GM21528 (cell line): ENCODE results near the gene SLC9B2.
A peak's percentile ranks its signal among the peaks of the same experiment; 100 is the strongest.

Experiments
- ATAC-seq: cut with Tn5 transposase; IDR thresholded peaks from one replicate; pipeline ENCODE4 v1.9.1; 2021; ENCODE audit warnings: mild to moderate bottlenecking, moderate library complexity; ENCODE audit not compliant: unreplicated experiment, low FRiP score

The SLC9B2 gene

GRCh38 chr4:103075894-103076746 is 441 bp downstream of the SLC9B2 start:
- peak; percentile 62 for ATAC-seq

- ATAC-seq, result peak; percentile 6
Measured at GRCh38 chr4:103075435-103075893, 1.1 kb downstream of the SLC9B2 start.

DNA sequence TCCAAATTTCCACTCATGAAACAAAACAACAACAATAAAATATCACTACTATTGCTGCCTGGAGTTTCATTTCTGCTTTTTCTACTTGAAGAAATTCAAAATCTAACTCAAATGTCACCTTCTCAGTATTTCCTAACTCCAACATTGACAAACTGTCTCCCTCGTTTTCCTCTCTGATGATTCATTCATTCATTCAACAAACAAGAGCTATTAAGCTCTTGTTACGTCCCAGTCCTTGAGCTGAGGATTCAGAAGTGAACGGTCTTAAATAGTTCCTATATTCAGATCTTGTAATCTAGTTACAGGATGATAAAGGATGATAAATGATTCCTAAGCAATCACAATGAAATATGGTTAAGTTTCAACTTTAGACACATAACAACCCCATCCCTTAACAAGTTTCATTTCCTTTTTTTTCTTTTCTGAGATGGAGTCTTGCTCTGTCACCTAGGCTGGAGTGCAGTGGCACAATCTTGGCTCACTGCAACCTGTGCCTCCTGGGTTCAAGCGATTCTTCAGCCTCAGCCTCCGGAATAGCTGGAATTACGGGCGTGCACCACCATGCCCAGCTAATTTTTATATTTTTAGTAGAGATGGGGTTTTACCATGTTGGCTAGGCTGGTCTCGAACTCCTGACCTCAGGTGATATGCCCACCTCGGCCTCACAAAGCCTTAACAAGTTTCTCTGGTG is 1.7 kb downstream of the SLC9B2 start:
- ATAC-seq, result peak; percentile 42

GRCh38 chr4:103073792-103074438 is 2.6 kb downstream of the SLC9B2 start:
- no peak for ATAC-seq

DNA sequence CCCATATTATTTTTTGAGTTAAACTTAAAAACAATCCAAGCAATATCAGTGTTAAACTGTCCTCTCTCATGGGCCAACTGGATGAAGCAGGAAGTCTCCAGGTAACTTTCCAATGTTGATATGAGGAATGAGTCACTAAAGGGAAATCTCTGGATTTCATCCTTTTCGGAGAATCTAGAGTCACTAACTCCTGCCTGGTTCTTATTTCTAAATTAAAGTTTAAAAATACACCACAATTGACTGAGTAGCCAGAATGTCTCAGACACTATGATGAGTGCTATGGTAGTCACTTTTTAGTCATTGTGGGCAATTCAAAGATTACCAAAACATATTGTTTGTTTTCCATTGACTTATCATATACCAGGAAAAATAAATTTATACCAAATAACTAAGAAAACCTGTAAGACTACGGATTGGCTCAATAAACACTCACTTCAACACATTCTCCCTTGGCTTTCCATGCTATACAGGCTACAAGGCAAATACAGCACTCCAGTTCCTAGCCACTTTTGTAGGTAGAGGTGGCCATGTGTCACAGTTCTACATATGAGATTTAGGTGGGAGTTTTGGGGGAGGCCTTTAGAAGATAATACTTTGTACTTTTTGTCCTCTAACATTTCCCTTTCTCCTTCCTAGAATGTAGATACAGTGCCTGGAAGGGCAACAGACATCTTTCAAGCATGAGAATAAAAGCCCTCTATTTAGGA is 8.6 kb downstream of the SLC9B2 start:
- ATAC-seq, result no peak

- no peak for ATAC-seq
Measured at GRCh38 chr4:103060453-103061148, 16.0 kb downstream of the SLC9B2 start.

- no peak for ATAC-seq
Measured at GRCh38 chr4:103054030-103054429, 22.5 kb downstream of the SLC9B2 start.

GRCh38 chr4:103052779-103053178 is 23.8 kb downstream of the SLC9B2 start:
- no peak for ATAC-seq

GRCh38 chr4:103052145-103052544 is 24.4 kb downstream of the SLC9B2 start:
- no peak for ATAC-seq

DNA sequence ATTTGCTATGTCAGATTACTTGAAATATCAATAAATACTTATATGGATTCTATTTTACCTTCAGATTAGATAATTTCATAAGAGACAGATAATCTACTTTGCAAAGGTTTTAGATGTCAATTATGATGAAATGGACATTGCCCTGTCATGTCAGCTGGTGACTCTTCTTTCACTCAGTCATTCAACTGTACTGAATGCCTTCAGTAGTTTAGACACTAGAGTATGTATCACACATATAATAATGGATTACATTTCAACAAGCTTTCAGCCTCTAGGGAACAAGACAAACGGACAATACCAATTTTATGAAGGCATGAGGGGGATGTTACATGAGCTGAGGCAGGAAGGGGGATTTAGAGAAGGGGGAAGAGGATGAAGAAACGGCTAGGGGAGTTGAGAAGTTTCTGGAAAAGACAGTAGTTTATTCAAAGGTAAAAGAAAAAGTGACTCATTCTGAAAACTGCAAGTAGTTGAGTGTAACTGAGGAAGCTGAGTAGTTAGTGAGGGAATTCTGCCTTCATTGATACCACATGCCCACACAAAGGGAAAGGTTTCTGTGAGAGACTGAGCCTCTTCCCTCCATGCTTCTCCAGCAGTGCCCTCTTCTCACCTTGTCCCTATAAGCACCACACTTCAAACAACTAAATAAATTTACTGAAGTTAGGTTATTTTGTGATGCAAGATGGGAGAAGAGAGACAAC is 25.7 kb downstream of the SLC9B2 start:
- no peak for ATAC-seq

DNA sequence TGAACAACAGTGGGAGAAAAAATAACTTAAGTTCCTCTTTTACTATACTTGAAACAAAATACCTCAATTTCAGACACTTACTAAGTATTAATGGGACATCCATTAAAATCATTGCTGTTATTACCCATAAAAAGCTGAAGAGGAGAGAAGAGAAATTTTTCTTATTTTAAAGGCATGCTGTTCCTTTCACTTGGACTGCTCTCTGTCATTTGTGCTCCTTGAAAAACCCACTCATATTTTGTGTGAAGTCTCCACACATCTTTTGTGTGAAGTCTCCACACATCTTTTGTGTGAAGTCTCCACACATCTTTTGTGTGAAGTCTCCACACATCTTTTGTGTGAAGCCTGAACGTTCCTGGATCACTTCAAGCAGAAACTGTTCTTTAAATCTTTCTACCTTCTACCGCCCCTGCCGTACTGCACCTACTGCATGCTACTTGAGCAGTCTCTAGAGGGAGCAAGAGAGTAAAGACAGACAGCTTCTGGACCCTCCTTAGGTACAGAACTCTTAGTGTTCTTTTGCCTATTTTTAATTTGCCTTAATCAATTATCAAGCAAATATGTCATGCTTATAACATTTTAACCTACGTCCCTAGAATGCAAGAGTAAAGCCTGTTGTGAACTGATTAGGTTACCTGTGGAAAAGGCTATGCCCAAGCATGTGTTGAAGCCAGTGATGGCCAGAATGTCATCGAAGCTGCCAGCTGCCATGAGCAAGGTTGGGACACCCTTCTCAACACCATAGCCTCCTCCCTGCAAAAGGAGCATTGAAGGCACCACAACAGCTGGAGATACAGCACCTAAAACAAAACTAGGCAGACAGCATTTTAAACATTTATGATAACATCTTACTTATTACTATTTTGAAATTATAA is 29.9 kb downstream of the SLC9B2 start:
- peak; percentile 98 for ATAC-seq

GRCh38 chr4:103044183-103044582 is 32.4 kb downstream of the SLC9B2 start:
- ATAC-seq, result no peak

DNA sequence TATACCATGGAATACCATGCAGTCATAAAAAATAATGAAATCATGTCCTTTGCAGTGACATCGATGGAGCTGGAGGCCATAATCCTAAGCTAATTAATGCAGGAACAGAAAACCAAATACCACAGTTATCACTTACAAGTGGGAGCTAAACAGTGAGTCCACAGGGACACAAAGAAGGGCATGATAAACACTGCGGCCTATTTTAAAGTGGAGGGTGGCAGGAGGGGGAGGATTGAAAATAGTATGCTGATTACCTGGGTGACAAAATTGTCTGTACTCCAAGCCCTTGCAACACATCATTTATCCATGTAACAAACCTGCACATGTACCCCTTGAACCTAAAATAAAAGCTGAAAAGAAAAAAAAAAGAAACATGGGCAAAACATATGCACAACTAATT is 40.4 kb downstream of the SLC9B2 start:
- ATAC-seq, result no peak

DNA sequence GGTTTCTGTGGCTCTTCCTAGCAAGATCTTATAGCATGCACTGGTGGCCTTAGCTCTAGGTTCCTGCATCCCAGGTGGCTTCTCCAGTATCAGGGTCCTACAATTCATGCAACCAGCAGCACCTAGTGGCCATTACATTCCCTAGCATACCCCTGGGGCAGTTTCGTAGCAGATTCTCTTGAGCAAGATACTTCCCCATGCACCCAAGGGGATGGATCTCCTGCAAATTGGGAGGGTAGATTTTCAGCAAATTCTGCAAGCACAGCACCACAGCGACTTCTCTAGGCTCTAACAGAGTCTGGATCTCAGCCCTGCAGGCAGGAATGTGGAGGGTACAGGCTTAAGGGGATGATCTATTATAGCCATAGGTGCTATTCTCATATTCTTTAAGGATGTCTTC is 44.0 kb downstream of the SLC9B2 start:
- peak; percentile 74 for ATAC-seq

GRCh38 chr4:103030791-103031190 is 45.8 kb downstream of the SLC9B2 start:
- no peak for ATAC-seq

- ATAC-seq, result no peak
Measured at GRCh38 chr4:103029300-103029699, 47.3 kb downstream of the SLC9B2 start.

GRCh38 chr4:103026868-103027267 is 49.7 kb downstream of the SLC9B2 start:
- ATAC-seq, result no peak

- ATAC-seq, result no peak
Measured at GRCh38 chr4:103024996-103025395, 51.6 kb downstream of the SLC9B2 start.

DNA sequence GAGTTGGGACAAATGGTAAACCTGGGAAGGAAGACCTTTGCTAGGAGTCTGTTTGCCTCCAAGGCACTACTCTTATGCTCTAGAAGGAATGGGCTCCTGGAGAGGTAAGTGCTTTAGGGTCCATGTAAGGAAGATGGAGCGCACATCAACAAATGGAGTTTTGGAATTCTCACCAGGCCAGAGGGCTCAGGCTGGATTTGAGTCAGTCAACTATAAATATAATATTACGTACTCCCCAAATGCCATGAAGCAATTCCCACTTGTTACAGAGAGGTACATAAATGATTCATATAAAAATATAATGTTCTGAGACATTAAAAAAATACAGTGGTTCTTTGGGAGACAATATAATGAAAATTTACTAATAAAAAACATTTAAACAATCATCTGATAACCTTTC is 55.4 kb downstream of the SLC9B2 start:
- no peak for ATAC-seq
